Epidermal melanocyte (primary cell): ENCODE results near the gene BRSK1.

Source experiments
- DNase-seq: peaks from one replicate; pipeline ENCODE4 v3.0.0; 2011; ENCODE audit warnings: low spot score; ENCODE audit not compliant: insufficient read length

BRSK1 gene

DNA sequence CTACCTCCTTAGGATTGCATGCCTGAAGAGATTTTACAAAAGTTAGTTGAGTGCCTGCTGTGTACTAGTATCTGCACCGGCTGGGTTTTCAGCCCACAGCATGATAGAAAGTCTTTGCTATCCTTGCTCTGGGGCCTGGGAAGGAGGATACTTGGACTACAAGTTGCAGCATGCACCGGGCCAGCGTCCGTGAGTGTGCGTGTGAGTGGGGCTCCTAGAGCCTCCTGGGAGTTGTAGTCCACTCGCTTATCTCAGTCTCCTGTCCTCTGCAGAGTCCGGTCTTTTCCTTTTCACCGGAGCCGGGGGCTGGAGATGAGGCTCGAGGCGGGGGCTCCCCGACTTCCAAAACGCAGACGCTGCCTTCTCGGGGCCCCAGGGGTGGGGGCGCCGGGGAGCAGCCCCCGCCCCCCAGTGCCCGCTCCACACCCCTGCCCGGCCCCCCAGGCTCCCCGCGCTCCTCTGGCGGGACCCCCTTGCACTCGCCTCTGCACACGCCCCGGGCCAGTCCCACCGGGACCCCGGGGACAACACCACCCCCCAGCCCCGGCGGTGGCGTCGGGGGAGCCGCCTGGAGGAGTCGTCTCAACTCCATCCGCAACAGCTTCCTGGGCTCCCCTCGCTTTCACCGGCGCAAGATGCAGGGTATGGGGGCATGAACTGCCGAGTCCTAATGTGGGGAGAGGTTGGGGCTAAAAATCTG is 20.6 kb downstream of the BRSK1 start:
- DNase-seq, result peak; percentile 14

GRCh38 chr19:55304980-55305379 is 21.2 kb downstream of the BRSK1 start:
- DNase-seq, result peak; percentile 11

DNA sequence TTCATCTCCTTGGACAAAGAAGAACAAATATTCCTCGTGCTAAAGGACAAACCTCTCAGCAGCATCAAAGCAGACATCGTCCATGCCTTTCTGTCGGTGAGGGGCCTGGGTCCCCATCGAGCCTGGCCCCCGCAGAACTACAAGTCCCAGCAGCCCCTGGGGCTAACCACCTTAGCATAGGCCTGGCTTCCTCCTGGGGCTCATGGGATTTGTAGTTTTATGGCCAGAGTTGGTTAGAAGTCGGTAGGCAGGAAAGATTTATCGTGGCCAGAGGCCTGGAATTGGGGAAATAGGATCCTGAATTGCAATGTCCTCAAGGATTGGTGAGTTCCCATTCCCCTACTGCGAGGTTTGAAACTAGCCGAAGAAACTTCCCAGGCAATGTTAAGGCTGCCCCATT is 21.7 kb downstream of the BRSK1 start:
- peak; percentile 59 for DNase-seq

DNA sequence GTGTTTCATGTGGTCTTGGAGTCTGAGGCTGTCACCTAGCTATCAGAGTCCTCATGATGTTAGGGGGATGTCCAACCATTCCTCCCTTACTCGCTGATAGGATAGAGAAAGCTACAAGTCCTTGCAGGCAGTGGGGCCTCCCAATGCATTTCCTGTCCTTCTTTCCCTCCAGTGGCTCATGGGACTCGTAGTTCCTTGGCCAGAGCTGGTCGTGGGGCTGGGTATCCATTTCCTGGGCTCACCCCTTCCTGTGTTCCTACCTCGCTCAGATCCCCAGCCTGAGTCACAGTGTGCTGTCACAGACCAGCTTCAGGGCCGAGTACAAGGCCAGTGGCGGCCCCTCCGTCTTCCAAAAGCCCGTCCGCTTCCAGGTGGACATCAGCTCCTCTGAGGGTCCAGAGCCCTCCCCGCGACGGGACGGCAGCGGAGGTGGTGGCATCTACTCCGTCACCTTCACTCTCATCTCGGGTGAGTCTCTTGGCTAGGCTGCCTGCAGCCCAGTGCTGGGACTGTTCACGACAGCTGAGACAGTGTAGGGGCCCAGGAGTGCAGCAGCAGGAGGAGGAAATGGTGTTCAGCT is 22.3 kb downstream of the BRSK1 start:
- DNase-seq, result peak; percentile 4

GRCh38 chr19:55306712-55307111 is 22.9 kb downstream of the BRSK1 start:
- DNase-seq, result peak; percentile 2

DNA sequence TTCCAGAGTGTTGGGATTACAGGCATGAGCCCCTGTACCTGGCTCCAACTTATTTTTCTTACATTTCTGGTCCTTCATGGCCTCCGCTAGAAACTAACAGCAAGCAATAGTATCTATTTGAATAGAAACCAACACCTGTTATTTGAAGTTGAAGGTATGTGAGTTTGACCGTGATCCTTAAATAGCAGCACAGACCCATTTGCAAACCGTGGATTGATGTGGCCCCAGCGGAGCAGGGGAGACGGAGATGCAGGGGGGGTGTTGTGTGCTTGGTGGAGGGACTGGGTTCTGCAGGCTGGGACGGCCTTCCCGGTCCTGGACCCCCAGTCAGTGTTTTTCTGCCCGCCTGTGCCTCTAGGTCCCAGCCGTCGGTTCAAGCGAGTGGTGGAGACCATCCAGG is 24.5 kb downstream of the BRSK1 start:
- DNase-seq, result peak; percentile 3

DNA sequence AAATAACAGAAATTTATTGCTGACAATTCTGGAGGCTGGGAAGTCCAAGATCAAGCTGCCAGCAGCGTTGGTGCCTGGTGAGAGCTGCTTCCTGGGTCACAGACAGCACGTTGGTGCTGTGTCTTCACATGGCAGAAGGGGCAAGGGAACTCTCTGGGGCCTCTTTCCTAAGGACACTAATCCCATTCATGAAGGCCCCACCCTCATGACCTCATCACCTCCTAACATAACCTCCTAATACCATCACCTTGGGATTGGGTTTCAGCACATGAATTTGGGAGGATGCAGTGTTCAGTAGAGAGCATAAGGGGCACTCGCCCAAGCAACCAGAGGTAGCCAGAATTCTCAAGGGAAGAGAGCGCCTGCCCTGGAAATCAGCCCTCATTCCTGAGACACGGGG is 25.7 kb downstream of the BRSK1 start:
- DNase-seq, result no peak

- DNase-seq, result no peak
Measured at GRCh38 chr19:55310498-55310897, 26.7 kb downstream of the BRSK1 start.

GRCh38 chr19:55311397-55311796 is 27.6 kb downstream of the BRSK1 start:
- DNase-seq, result no peak

DNA sequence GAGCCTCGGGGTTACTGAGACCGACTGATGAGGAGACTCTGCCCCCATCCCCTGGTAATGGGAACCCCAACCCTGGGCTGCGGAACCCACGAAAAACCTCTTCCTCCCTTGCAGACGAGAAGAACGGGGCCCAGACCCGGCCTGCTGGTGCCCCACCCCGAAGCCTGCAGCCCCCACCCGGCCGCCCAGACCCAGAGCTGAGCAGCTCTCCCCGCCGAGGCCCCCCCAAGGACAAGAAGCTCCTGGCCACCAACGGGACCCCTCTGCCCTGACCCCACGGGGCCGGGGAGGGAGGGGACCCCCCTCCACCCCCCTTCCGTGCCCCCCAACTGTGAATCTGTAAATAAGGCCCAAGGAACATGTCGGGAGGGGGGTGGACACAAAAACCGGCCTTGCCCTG is 28.0 kb downstream of the BRSK1 start:
- no peak for DNase-seq

- no peak for DNase-seq
Measured at GRCh38 chr19:55312621-55313512, 29.1 kb downstream of the BRSK1 start.

- DNase-seq, result no peak
Measured at GRCh38 chr19:55314396-55314795, 30.6 kb downstream of the BRSK1 start.

DNA sequence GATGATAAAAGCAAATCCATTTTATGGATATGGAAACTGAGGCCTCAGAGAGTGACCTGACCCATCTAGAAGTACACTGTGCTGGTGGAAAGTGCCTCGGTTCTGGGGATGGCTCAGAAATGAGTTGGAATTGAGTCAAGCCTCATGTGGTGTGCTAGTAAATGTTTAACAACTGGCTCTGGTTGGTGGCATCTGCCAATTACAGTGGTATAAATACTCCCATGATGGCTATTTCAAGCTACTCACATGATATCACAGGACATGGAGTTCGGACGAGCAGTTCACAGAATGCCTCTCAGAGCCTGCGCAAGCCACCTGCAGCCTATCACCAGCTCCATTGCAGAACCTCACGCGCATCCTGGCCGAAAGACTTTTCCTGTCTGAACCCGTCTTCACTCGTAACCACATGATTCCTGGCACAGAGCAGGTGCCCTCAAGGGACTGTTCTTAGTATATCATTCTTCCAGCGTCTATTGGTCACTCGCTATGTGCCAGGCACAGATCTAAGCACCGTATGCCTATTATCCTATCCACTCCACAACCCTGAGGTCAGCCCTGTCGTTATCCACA is 32.2 kb downstream of the BRSK1 start:
- DNase-seq, result no peak

- DNase-seq, result peak; percentile 8
Measured at GRCh38 chr19:55316646-55317045, 32.8 kb downstream of the BRSK1 start.

DNA sequence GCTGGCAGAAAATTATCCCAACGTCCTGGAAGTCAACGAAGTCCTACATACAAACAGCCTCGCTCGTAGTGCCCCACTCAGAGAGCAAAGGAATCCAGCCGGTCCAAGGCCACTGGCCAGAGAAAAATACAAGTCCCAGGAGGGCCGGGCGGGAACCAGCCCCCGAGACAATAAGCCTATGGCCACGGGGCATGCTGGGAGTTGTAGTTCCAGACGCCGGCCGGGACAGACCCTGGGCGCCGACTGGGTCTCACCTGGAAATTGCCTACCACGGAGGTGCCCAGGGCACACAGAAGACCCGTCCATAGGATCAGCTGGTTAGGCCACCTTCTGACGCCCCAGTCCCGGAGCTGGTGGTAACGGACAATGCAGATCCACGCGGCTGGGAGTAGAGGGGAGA is 36.0 kb downstream of the BRSK1 start:
- DNase-seq, result peak; percentile 83

- no peak for DNase-seq
Measured at GRCh38 chr19:55320844-55321419, 37.1 kb downstream of the BRSK1 start.

DNA sequence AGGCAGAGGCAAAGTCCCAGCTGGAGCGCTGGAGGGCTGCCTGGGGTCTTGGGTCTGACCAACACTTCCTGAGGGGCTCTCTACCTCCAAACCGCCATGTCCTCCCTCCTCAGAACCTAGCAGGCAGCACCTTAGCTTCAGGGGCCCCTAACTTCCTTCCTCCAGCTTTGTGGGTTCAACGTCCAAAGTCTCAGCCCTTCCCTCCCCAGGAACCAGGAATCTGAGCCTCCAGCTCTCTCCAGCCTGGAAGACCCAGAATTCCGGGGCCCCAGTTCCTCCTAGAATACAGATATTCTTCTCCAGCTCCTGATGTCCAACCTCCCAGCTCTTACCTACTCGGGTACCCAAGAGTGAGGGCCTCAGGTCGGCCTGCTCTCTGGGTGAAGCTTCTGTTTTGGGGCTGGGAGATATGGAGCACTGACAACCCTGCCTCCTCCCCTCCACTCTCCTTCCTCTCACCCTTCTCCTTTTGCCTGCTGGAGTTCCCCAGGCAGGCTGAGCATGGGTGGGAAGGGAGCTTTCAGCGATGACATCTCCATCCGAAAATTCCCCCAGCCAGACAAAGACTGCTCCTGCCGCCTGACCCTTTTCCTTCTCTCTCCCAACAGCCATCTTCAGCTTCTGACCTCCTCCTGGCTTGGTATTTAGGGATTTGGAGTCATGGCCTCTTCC is 37.8 kb downstream of the BRSK1 start:
- no peak for DNase-seq

- no peak for DNase-seq
Measured at GRCh38 chr19:55322204-55322885, 38.5 kb downstream of the BRSK1 start.

DNA sequence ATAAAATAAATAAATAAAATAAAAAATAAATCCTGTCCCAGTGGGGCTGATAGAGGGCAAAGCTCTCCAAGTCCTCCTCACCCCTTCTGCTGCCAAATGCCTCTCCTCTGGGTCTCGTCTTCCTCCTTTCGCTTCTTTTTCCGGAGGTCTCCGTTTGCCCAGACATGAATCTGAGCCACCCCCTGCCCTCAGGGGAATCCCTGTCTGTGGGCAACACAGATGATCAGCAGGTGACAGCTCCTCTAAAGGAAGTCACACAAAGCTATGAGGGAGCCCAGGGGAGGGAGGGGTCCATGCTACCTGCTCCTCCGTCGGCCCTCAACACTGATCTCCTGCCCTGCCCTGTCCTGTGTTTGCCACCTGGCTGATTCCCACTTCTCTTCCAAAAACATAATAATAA is 40.9 kb downstream of the BRSK1 start:
- no peak for DNase-seq

DNA sequence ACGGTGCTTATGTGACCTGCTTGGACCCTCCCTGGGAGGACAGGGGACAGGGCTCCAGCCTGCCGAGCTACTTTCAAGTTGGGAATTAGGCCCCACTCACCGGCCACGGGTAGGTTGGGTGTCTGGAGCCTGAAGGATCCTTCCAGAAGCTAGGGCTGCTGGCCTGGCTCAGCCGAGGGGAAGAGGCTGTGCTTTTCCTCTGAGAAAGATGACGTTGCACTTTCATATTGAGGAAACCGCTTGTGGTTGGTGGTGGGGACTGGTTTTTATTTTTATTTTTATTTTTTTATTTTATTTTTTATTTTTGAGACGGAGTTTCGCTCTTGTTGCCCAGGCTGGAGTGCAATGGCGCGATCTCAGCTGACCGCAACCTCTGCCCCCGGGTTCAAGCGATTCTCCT is 41.4 kb downstream of the BRSK1 start, which contains the start of gene TMEM150B:
TMEM150B (minus strand) TSS at position 170 of the 400 bp plus-strand sequence. CDS start 4,305 bp downstream, outside the sequence.
- no peak for DNase-seq
